GM19467 (cell line): ENCODE data around the gene AP1AR.
"Not testable (repeated sequence)": the region's sequence is repeated elsewhere in the genome, so short reads cannot be mapped to it uniquely, and the experiment has no call there.

Source experiments
- ATAC-seq: cut with Tn5 transposase; IDR thresholded peaks from one replicate; pipeline ENCODE4 v1.9.1; 2021; ENCODE audit warnings: mild to moderate bottlenecking, moderate library complexity; ENCODE audit not compliant: unreplicated experiment

Gene AP1AR

DNA sequence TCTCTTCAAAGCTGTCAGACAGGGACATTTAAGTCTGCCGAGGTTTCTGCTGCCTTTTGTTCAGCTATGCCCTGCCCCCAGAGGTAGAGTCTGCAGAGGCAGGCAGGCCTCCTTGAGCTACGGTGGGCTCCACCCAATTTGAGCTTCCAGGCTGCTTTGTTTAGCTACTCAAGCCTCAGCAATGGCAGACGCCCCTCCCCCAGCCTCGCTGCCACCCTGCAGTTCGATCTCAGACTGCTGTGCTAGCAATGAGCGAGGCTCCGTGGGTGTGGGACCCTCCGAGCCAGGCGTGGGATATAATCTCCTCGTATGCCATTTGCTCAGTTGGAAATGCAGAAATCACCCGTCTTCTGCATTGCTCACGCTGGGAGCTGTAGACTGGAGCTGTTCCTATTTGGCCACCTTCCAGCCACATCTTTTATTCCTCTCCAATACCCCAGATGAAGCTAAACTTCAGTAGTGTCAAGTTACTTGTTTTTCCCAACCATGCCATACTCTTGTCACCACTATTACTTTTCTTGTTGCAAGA lies 77.7 kb downstream of the AP1AR start:
- not testable (repeated sequence) for ATAC-seq

DNA sequence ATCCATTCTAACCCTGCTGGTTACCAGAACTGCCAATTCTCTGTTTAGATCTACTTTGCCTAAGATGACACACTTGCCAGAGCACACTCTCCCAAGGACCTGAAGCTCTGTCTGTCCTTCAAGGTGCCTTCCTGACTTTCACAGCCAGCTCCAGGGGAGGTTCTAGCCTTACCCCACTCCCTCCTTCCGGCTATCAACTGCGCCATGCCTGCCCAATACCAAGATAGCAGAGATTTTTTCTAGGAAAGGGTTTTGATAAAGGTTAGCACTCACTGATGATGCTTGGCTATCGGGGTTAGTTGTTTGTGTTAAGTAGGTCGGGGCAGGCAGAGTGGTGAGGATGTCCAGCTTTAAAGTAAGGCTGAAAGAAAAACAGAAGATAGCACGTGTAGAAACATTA lies 79.9 kb downstream of the AP1AR start:
- no peak for ATAC-seq

DNA sequence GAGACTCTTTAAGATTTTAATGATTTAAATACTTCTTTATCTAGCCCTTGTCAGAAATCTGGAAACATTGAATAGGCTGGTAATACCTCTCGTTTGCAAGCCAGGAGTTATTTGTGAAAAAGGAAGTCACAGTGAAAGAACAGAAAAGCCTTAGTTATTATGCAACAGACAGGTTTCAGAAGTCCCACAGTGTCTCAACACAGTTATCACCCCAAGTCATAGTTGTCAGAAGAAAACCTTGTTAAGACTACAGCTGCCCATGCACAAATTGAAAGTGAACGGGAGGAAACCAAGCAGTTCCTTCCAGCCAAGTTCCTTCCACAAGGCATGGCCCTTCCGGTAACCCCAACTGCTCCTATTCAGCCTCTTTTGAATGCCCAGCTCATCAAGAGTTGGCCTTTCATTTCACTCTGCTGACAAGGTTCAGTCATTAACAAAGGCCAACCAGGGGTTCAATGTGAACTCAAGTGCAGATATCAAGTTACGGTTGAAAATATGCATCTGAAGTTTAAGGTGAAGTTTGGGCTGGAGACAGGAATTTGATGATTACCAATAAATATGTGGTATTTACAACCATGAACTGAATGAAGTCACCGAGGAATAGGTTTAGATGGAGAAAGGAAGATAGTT lies 81.1 kb downstream of the AP1AR start:
- ATAC-seq: peak; percentile 99

DNA sequence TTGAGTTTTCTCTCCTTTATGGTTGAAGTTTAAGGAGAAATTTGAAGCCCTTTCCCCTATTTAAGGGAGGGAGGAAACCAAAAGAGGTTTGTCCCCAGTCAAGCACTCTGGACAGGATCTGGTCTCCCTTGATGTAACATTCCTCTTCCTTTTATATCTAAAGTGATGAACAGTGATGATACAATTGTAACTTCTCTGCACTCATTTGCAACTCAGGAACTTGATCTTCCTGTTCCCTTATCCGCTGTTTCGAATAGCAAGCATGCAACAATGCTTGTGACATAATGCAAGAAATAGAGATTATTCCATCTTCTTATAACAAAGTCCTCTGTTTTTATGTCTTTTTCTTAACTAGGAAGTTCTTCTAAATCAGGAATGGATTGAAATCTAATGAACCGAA lies 83.9 kb downstream of the AP1AR start:
- no peak for ATAC-seq

DNA sequence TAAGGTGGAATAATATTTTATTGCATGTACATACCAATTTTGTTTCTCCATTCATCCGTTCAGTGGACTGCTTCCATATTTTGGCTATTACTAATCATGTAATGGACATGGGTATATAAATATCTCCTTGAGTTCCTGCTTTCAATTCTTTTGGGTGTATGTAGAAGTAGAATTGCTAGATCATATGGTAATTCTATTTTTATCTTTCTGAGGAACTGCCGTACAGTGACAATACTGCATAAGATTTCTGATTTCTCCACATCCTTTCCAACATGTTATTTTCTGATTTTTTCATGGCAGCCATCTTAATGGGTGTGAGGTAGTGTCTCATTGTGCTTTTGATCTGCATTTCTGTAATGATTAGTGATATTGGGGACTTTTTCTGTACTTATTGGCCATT lies 84.8 kb downstream of the AP1AR start:
- ATAC-seq: no peak

DNA sequence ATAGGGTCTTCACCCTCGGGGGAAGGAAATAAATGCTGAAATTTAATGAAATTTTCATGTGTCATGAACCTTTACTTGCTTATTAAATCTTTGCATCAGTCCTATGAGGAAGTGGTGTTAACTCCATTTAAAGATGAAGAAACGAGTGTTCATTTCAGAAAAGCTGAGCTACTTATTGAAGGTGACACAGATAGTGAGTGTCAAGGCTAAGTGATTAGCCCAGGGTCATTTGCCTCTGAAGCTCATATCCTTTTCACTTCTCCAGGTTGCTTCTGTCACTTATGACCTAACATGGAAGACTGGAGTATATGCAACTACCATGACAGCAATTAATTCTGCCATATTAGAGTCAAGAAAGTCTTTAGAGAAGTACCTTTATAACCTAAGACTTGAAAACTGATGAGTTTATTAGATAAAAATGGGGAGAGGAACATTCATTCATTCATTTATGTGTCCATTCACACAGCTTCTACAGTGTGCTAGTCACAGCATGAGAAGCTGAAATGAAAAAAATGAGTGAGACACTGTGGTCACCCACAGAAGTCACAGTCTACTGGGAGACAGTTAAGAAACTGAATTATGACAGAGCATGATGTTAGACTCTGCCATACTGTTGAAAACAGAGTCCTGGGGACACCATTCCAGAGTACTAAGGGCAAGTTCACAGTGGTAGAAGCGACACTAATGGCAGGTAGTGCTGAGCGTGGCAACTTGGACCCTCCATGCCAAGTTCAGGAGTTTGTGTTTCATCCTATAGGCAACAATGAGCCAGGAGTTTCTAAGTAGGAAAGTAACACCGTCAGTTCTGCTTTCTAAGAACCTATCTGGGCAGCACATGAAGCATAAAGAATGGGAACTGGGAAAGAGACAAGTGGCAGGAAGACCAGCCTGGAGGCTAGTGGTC lies 86.9 kb downstream of the AP1AR start:
- ATAC-seq: peak; percentile 90
